Naive thymus-derived CD4-positive, alpha-beta T cell (primary cell): ENCODE results near the gene POU2AF1. TPM values are rescaled to one million over a fixed set of nuclear protein-coding genes. Genes with fewer than 3 reads are reported as not detected.

Source experiments
- ATAC-seq: fragments of 150-1000 bp; cut with Tn5 transposase; 2 replicates; pipeline ENCODE4 v1.10.0; 2021; ENCODE audit warnings: mild to moderate bottlenecking, moderate library complexity
- CTCF ChIA-PET: fragments of 350-600 bp; sonication (Branson Sonifier 250); formaldehyde crosslinking; loops from one replicate; lab custom pipeline; 2021; ENCODE audit warnings: antibody characterized with exemption; lab: Charles Lee
- POLR2A ChIA-PET: fragments of 350-600 bp; sonication (Branson Sonifier 250); formaldehyde crosslinking; loops from one replicate; lab custom pipeline; 2021; ENCODE audit warnings: antibody characterized with exemption, inconsistent platforms; lab: Charles Lee
- DNase-seq, 9 donors: peaks; one replicate each; pipeline versions ENCODE4 v3.0.0 to v3.0.0-alpha.2; 2020 to 2022; ENCODE audit warnings: mixed read lengths in 1 of 9
- H3K27ac ChIP-seq: one replicate; pipeline ENCODE4 v1.7.0; 2013; ENCODE audit warnings: mild to moderate bottlenecking, low read depth, low read length, moderate library complexity
- H3K27me3 ChIP-seq, 2 donors: one replicate each; pipeline ENCODE4 v1.7.0; 2013; ENCODE audit warnings: low read length in 2 of 2, mild to moderate bottlenecking in 2 of 2, moderate library complexity in 2 of 2; ENCODE audit not compliant: control insufficient read depth in 2 of 2, insufficient read depth in 2 of 2
- H3K36me3 ChIP-seq, 3 experiments: 1 replicate in 2 of 3; 2 replicates in 1 of 3; pipeline ENCODE4 v1.7.0; 2013; ENCODE audit warnings: low read length in 3 of 3, mild to moderate bottlenecking in 3 of 3, moderate library complexity in 1 of 3; ENCODE audit not compliant: insufficient read depth in 3 of 3, control insufficient read depth in 2 of 3
- H3K4me1 ChIP-seq, 2 donors: one replicate each; pipeline ENCODE4 v1.7.0; 2013; ENCODE audit warnings: low read length in 2 of 2, mild to moderate bottlenecking in 2 of 2, moderate library complexity in 1 of 2; ENCODE audit not compliant: control insufficient read depth in 2 of 2, insufficient read depth in 2 of 2
- H3K4me3 ChIP-seq: 2 replicates; pipeline ENCODE4 v1.7.0; 2013; ENCODE audit warnings: mild to moderate bottlenecking, low read length
- H3K9me3 ChIP-seq, 3 experiments: 1 replicate in 2 of 3; 2 replicates in 1 of 3; pipeline ENCODE4 v1.7.0; 2013; ENCODE audit warnings: low read length in 3 of 3; ENCODE audit not compliant: control insufficient read depth in 2 of 3
- H3K27ac Mint-ChIP-seq, 9 donors: one replicate each; pipeline ENCODE4 v1.8.0; 2020 to 2022; ENCODE audit warnings: mixed read lengths in 9 of 9, mild to moderate bottlenecking in 8 of 9, moderate library complexity in 5 of 9, inconsistent platforms in 2 of 9
- H3K27me3 Mint-ChIP-seq, 5 donors: one replicate each; pipeline ENCODE4 v1.8.0; 2021 to 2022; ENCODE audit warnings: mixed read lengths in 5 of 5, mild to moderate bottlenecking in 1 of 5
- H3K36me3 Mint-ChIP-seq, 5 donors: one replicate each; pipeline ENCODE4 v1.8.0; 2020 to 2022; ENCODE audit warnings: mixed read lengths in 5 of 5, mild to moderate bottlenecking in 3 of 5, inconsistent platforms in 1 of 5
- H3K4me1 Mint-ChIP-seq, 7 donors: one replicate each; pipeline ENCODE4 v1.8.0; 2020 to 2022; ENCODE audit warnings: mixed read lengths in 7 of 7, mild to moderate bottlenecking in 3 of 7, inconsistent platforms in 1 of 7
- H3K4me3 Mint-ChIP-seq, 10 donors: one replicate each; pipeline ENCODE4 v1.8.0; 2020 to 2022; ENCODE audit warnings: mild to moderate bottlenecking in 10 of 10, mixed read lengths in 10 of 10, moderate library complexity in 6 of 10, inconsistent platforms in 2 of 10
- H3K9me3 Mint-ChIP-seq, 11 donors: one replicate each; pipeline ENCODE4 v1.8.0; 2020 to 2022; ENCODE audit warnings: mixed read lengths in 11 of 11, mild to moderate bottlenecking in 4 of 11, inconsistent platforms in 1 of 11, moderate library complexity in 1 of 11
- intact Hi-C, 2 donors: fragments of 100-400 bp; cut with micrococcal nuclease; formaldehyde crosslinking; loops; one replicate each; pipeline ENCODE4 v1.15.1; 2023
- polyA plus RNA-seq, 2 donors: library from polyadenylated mRNA; unstranded; fragments of 300-500 nt; fragmentation: Illumina TruSeq; gene quantifications; one replicate each; pipeline ENCODE4 v1.2.3, GENCODE V29; 2021
- total RNA-seq, 6 experiments: library from RNA in 5 of 6; stranded (reverse) in 5 of 6; gene quantifications; 1 replicate in 5 of 6; 2 replicates in 1 of 6; pipeline ENCODE4 v1.2.3 and lab custom pipeline; 2021 to 2026

The POU2AF1 gene
- total and polyA plus RNA-seq, 7 experiments from 2014 or later, result 0.45 to 11.3 (median 1.4) TPM

DNA sequence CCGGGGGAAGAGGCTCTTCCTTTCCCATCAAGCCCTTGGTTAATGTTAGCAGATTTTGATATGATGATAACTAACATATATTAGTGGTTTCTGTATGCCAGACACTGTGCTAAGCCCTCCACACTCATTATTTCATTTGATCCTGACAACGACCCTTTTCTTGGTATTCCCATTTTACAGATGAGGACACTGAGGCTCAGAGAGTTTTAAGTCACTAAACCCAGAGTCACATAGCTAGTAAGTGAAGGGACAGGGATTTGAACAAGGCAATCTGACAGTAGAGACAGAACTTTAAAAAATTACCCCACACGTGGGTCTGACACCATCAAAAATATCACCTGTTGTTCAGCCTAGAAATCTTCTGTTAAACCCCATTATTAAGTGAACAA, 22.4 kb downstream of the POU2AF1 start:
- Histone ChIP-seq H3K4me3 (no peak overlapping the region), H3K27me3 (no peaks in the 10 kb centered on the region), H3K27ac (no peak overlapping the region), H3K9me3 (no peaks in the 10 kb centered on the region), H3K4me1 (no peaks in the 10 kb centered on the region), H3K36me3 (no peaks in the 10 kb centered on the region)
- H3K27ac Mint-ChIP-seq, result no peak overlapping the region
- POLR2A ChIA-PET, result no interaction called here
- H3K36me3 Mint-ChIP-seq, result peaks cover 0 to 13% (median 0%) of the 10 kb centered on the region in 5 donors
- no peaks in the 10 kb centered on the region for H3K27me3 Mint-ChIP-seq
- intact Hi-C loops, result no loop called here
- H3K4me3 Mint-ChIP-seq, result no peak overlapping the region
- ATAC-seq, result no peak
- CTCF ChIA-PET, result interaction anchor here (0.7 kb wide), 1 partner anchor 36 kb away, joined by 3 read pairs; no protein-coding TSS in a partner anchor
- H3K9me3 Mint-ChIP-seq, result no peaks in the 10 kb centered on the region
- H3K4me1 Mint-ChIP-seq, result peaks cover 0 to 6% (median 0%) of the 10 kb centered on the region in 7 donors
- DNase-seq, result no peak

DNA sequence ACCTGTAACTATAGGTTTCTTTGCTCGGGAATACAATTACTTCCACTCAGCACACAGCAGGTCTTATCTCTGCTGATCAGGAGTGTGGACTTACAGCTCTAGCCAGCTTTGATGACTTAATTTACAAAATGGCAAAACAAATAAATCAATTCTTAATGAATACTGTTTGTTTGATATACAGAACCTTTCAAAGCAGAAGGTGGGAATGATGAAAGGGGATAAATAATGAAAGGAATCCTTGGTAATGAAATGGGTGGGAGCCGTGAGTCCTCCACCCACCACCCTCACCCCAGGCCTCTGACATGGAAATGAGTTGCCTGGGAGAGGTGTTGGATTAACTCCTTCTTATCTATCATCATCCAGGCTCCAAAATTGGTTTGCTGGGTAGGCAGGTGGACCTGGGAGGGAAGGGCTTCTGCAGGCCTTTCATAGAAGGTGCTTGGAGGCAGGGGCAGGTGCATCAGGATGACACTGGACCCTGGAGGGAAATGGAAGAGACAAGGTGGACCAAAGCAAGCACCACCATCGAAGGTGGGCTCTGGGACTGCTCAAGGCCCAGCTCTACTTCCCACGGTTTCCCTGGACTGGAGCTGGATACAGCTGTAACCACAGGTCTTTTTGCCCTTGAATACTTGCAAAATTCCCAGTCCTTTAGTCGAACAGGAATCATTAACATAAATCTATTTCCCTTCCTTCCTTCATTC, 23.0 kb downstream of the POU2AF1 start:
- no peak overlapping the region for H3K4me3 Mint-ChIP-seq
- peaks cover 0 to 12% (median 0%) of the 10 kb centered on the region in 5 donors for H3K36me3 Mint-ChIP-seq
- ATAC-seq (no peak), DNase-seq (no peak)
- H3K36me3 ChIP-seq, result no peaks in the 10 kb centered on the region
- H3K9me3 ChIP-seq, result no peaks in the 10 kb centered on the region
- H3K9me3 Mint-ChIP-seq, result no peaks in the 10 kb centered on the region
- no peak overlapping the region for H3K27ac ChIP-seq
- no peak overlapping the region for H3K4me3 ChIP-seq
- CTCF ChIA-PET, result no interaction called here
- peaks cover 0 to 3% (median 0%) of the 10 kb centered on the region in 5 donors for H3K27me3 Mint-ChIP-seq
- H3K4me1 Mint-ChIP-seq, result peaks cover 0 to 6% (median 0%) of the 10 kb centered on the region in 7 donors
- no peak overlapping the region for H3K27ac Mint-ChIP-seq
- intact Hi-C loops, result no loop called here
- no peaks in the 10 kb centered on the region for H3K4me1 ChIP-seq
- POLR2A ChIA-PET, result no interaction called here
- no peaks in the 10 kb centered on the region for H3K27me3 ChIP-seq

DNA sequence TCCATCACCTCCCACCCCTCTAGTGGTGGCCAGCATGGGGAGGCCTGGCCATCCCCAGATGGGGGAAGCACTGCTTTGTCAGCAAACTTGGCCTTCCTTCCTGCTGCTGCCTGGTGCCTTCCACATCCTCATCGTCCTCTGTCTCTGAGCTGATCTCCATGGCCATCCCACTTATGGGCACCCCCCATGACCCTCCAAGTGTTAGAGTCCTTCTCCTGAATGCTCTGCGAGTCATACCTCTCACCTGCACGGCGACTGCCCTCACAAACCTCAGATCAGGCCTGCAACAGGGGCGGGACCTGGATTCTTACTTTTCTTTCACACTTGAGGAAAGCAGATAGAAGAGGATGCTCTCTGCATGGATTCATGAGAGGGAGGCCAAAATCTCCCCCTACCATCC, 24.0 kb downstream of the POU2AF1 start:
- H3K27ac ChIP-seq, result no peak overlapping the region
- no peaks in the 10 kb centered on the region for H3K27me3 ChIP-seq
- peaks cover 0 to 5% (median 0%) of the 10 kb centered on the region in 5 donors for H3K27me3 Mint-ChIP-seq
- peaks cover 0 to 10% (median 0%) of the 10 kb centered on the region in 5 donors for H3K36me3 Mint-ChIP-seq
- intact Hi-C loops, result no loop called here
- ChIA-PET POLR2A (no interaction called here), CTCF (no interaction called here)
- peaks cover 0 to 4% (median 0%) of the 10 kb centered on the region in 7 donors for H3K4me1 Mint-ChIP-seq
- DNase-seq, result no peak
- no peaks in the 10 kb centered on the region for H3K9me3 Mint-ChIP-seq
- H3K4me1 ChIP-seq, result no peaks in the 10 kb centered on the region
- H3K9me3 ChIP-seq, result no peaks in the 10 kb centered on the region
- H3K27ac Mint-ChIP-seq, result no peak overlapping the region
- H3K36me3 ChIP-seq, result no peaks in the 10 kb centered on the region
- ATAC-seq, result no peak
- H3K4me3 Mint-ChIP-seq, result no peak overlapping the region
- no peak overlapping the region for H3K4me3 ChIP-seq

DNA sequence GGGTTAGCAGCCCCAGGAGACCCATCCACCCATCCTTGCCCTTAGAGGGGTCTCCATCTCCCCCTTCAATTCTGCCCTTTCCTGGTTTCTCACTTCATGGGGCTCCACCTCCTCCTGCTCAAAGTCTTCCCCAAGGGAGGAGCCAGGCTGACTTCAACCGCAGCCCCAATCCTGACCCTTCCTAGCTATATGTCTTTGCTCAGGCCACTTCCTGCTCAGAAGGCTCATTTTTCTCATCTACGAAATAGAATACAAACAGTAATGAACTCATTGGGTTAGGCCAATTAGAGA, 24.5 kb downstream of the POU2AF1 start:
- peaks cover 0 to 10% (median 0%) of the 10 kb centered on the region in 5 donors for H3K36me3 Mint-ChIP-seq
- H3K4me3 ChIP-seq, result no peak overlapping the region
- no peaks in the 10 kb centered on the region for H3K4me1 ChIP-seq
- H3K36me3 ChIP-seq, result no peaks in the 10 kb centered on the region
- peaks cover 0 to 8% (median 0%) of the 10 kb centered on the region in 5 donors for H3K27me3 Mint-ChIP-seq
- CTCF ChIA-PET, result no interaction called here
- peaks cover 0 to 4% (median 0%) of the 10 kb centered on the region in 7 donors for H3K4me1 Mint-ChIP-seq
- DNase-seq, result no peak
- no peak overlapping the region for H3K27ac Mint-ChIP-seq
- POLR2A ChIA-PET, result no interaction called here
- ATAC-seq, result no peak
- H3K9me3 ChIP-seq, result no peaks in the 10 kb centered on the region
- H3K27me3 ChIP-seq, result no peaks in the 10 kb centered on the region
- H3K4me3 Mint-ChIP-seq, result no peak overlapping the region
- intact Hi-C loops, result no loop called here
- no peak overlapping the region for H3K27ac ChIP-seq
- H3K9me3 Mint-ChIP-seq, result no peaks in the 10 kb centered on the region

DNA sequence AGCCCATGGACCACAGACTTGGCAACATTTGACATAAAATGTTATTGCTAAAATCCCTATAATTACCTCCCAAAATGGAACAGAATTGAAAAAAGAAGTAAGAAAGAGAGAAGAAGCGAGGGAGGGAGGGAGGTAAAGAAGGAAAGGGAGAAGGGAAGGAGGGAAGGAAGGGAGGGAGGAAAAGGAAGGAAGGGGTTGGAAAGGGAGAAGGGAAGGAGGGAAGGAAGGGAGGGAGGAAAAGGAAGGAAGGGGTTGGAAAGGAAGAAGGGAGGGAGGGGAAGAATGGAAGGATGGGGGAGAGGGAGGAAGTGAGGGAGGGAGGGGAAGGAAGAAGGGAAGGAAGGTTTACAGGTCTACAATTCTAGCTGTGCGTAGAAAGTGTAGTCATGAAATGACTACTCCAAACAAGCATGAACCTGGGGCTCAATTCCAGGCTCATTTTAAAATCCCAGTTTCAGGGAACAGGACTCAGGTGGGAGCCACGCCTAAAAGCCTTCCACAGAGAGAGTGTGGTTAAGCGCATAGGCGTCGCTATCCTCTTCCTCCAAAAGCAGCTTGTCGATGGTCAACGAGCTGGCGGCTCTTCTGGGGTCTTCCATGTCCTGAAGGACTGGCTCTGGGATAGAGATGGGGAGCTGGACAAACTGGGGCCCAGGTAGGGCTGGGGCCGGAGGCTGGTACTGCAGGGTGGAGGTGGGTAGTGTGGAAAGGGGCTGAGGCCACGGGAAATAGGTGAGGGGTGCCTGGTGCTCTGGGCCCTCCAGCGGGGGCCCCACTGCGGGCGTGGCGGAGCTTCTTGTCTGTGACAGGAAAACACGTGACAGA, 25.1 kb downstream of the POU2AF1 start:
- CTCF ChIA-PET, result no interaction called here
- H3K9me3 Mint-ChIP-seq, result no peaks in the 10 kb centered on the region
- intact Hi-C loops, result no loop called here
- no peak overlapping the region for H3K4me3 Mint-ChIP-seq
- Histone ChIP-seq H3K9me3 (no peaks in the 10 kb centered on the region), H3K36me3 (no peaks in the 10 kb centered on the region), H3K4me1 (no peaks in the 10 kb centered on the region), H3K27ac (no peak overlapping the region), H3K4me3 (no peak overlapping the region), H3K27me3 (no peaks in the 10 kb centered on the region)
- DNase-seq, result no peak
- POLR2A ChIA-PET, result no interaction called here
- peaks cover 0 to 4% (median 0%) of the 10 kb centered on the region in 7 donors for H3K4me1 Mint-ChIP-seq
- peaks cover 0 to 9% (median 0%) of the 10 kb centered on the region in 5 donors for H3K27me3 Mint-ChIP-seq
- peaks cover 0 to 10% (median 0%) of the 10 kb centered on the region in 5 donors for H3K36me3 Mint-ChIP-seq
- H3K27ac Mint-ChIP-seq, result no peak overlapping the region
- no peak for ATAC-seq

DNA sequence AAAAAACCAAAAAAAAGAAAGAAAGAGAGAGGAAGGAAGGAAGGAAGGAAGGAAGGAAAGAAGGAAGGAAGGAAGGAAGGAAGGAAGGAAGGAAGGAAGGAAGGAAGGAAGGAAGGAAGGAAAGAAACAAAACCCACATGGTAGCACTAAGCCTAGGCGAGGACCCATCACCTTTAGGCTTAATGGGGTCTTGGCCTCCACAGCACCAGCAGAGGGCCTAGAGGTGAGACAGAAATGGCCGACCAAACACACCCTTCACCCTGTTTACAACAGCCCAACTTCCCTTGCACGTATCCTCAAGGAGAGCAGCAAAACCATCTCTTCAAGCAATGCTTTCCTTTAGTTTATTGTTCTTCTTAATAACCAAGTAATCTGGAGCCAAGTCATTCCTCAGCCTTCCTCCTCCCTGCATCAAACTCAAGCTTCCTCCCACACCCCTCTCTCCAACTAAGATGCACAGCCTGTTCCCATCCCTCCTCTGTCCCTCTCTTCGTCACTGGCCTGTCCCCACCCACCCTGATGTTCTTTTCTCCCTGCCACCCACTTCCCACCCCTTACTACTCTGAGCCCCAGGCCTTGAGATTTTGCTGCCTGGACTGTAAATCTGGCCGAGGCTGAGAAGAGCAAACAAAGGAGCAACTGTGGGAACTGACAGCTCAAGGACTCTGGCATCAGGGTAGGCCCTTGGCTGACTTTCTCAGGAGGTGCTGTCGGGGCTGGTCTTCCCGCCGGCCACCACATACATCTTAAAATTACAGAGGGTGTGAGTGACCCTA, 26.0 kb downstream of the POU2AF1 start:
- POLR2A ChIA-PET, result no interaction called here
- H3K36me3 Mint-ChIP-seq, result peaks cover 0 to 10% (median 0%) of the 10 kb centered on the region in 5 donors

More for the DNA sequence above, 26.0 kb downstream of the POU2AF1 start:
- Mint-ChIP-seq H3K9me3 (no peaks in the 10 kb centered on the region), H3K4me3 (no peak overlapping the region), H3K27me3 (peaks cover 0 to 9% (median 0%) of the 10 kb centered on the region in 5 donors), H3K4me1 (peaks cover 0 to 4% (median 0%) of the 10 kb centered on the region in 7 donors), H3K27ac (peak overlapping the region in 2 of 9 donors; percentile 17 to 25)
- H3K27me3 ChIP-seq, result no peaks in the 10 kb centered on the region
- DNase-seq (no peak), ATAC-seq (no peak)
- CTCF ChIA-PET, result no interaction called here
- intact Hi-C loops, result no loop called here
- H3K4me1 ChIP-seq, result no peaks in the 10 kb centered on the region
- H3K36me3 ChIP-seq, result no peaks in the 10 kb centered on the region
- H3K9me3 ChIP-seq, result no peaks in the 10 kb centered on the region
- H3K4me3 ChIP-seq, result no peak overlapping the region
- H3K27ac ChIP-seq, result no peak overlapping the region
